Measurements from ENCODE around the gene TFEB.
A peak's percentile ranks its signal among the peaks of the same experiment; 100 is the strongest.

The TFEB gene

DNA sequence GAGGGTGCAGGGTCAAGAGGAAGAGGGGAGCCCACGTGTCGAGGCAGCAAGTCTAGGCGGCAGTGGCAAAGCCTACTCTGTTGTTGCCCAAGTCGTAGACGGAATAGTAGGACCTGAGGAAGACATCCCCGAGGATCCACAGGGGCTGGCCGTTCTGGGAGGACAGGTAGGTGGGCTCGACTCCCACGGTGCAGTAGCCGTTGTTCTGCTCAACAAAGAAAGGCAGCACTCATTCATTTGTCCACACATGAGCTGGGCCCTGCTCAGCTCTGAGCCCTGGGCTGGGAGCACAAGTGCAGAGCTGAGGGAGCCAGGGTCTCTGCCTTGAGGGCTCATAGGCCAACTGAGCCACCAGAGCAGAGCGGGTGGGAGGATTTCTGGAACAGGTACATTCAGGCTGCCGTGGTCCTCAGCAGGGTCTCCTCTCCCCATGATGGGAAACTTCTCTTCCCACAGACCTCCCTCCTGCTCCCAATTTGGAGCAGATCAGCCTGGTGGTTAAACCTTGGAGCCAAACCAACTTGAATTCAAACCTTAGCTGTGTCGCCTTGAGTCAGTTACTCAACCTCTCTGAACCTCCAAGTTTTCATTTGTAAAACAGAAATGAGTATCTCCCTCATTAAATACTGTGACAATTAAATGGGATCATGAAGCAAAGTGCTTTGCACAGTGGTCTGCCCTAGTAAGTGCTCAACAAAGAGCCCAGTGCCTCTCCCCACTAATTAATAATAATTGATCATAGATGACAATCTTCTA is 1.6 kb upstream of the TFEB start:
- DNase-seq (ENCODE audit: low spot score): no peak

DNA sequence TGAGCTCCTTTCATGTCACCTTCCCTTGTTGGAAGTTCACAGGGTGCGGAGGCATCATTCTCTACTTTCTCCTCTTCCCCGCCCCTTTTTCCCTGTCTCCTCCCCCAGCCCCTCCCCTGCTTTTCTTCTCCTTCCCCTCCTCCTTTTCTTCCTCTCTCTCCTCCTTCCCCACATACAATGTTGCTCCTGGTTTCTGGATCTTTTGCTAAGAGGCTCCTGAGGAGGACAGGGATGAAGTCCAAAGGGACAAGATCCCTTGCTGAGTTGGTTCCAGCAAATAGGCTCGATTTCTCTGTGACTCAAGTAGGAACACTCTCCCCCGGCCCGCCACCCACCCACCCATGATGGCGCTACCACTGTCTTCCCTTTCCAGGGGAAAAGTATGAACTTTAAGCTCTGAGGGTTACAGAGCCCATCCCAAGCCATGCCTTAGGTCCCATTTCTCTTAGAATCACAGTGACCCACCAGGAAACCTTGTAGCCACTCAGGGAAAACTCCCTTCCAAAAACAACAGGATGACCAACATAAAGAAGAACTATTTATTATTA is 852 bp upstream of the TFEB start:
- DNase-seq (ENCODE audit: low spot score): no peak

DNA sequence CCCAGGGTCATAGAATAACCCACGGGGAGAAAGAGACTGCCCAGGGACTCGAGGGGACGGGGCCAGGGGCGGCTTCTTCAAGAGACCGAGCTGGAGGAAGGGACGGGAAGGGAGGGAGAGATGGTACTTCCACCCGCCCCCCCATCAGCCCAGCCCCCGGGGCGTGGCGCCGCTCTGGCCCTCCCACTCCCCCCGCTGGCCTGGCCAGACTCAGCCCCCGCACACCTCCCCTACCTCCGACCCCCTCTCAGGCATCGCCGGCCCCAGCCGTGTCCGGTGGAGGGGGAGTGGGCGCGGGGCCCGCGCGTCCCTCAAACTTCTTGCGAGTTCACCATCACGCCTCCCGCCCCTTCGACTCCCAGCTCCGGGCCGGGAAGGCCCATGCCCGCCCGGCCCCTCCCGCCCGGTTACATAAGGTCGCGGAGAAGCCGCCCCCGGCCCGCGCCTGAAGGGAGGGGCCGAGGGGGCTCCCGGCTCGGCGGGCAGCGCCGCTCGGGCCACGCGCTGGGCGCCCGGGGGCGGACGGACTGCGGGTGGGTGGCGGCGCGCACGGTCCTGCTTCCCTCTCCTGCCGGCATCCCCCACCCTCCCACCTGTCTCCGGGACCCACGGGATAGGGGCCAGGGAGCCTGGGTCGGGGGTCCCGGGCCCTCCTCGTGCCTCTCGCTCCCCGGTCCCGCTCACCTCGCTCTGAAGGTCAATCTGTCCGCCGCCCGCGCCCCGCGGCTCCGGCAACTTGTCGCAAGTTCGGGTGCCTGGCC is 562 bp downstream of the TFEB start:
- peak; percentile 68 for DNase-seq (ENCODE audit: low spot score)

DNA sequence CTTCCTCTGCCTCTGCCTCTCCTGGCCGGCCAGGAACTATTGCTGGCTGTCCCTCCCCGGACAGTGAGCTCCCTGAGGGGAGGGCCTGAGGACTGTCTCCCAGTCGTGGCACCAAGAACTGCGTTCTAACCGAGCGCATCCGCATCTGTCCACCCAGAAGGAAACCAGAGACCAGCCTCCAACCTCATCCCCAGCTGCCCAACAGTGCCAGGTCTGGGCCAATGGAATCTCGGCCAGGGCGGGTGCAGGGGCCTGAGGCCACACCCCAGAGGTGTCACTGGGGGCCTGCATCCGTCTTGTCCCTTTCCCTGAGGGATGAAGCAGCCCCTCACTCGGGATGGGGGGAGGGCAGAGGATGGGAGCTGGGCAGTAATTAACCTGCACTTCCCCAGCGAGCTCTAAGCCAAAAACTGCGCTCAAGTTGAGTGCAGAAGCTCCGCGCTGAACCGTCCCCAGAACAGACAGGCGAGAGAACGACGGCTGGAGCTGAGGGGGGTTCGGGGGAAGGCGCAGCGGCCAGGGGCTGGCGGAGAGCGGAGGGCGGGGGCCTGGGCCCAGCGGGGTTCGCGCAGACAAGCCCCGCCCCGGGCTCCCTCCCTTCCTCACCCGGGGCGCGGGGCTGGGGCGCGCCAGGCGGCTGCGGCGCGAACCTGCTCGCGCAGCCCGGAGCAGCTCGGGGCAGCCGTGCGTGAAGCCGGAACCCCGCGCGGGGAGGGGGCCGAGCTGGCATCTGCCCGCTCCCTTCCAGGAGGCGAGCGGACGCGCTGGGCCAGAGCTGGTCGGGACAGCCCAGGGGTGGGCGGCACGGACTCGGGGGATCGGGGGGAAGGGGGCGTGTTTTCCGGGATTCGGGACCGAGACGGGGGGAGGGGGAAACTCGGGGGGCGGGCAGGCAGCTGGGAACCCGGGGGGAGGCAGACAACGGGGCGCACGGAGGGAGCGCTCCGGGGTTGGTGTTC is 1.4 kb downstream of the TFEB start:
- DNase-seq (ENCODE audit: low spot score): peak; percentile 86

DNA sequence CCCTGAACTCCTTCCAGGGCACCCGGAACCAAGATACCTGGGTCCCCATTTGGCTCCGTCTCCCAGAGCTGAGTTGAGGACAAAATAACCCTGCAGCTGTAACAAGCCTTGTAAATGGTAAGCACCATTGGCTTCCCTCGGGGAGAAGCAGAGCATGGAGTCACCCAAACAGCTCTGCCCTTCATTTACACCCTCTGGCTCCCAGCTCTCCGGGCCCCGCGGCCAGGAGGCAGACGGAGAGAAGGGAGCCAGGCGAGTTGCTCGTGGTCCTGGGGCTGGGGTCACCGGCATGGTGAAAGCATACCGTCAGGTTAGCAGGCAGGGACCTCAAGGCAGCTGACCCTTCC is 2.1 kb downstream of the TFEB start:
- no peak for DNase-seq (ENCODE audit: low spot score)

DNA sequence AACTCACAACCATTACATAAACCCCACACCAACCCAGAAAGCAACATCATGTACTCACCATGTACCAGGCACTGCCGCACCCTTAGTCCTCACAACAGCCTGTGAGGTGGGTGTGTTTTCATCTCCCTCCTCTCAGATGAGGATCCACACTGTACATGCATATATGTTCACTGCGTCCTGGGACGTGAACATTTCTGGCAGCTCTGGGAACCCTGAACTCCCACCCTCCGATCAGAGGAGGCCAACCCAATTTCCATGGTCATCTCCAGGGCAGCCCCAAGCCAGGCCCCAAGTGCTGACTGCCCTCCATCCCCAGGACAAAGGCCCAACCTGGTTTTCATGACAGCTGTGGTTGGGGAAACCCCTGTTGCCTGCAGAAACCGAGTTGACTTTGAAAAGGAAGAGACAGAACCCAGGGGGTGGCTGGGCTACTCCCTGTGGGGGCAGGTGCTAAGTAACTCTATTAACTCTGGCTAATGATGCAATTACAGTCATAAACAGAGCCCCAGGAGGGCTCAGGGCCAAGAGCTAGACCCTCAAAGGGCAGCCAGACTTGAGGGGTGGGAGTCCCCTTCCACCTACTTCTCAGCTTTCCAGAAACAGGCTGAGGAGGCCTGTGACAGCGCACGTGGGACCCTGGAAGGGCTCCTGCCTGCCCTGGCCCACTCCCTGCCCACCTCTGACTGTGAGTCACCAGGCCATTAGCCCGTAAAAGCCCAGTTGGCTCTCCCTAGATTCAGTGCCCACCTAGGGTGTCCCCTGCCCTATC is 2.6 kb downstream of the TFEB start:
- no peak for DNase-seq (ENCODE audit: low spot score)

DNA sequence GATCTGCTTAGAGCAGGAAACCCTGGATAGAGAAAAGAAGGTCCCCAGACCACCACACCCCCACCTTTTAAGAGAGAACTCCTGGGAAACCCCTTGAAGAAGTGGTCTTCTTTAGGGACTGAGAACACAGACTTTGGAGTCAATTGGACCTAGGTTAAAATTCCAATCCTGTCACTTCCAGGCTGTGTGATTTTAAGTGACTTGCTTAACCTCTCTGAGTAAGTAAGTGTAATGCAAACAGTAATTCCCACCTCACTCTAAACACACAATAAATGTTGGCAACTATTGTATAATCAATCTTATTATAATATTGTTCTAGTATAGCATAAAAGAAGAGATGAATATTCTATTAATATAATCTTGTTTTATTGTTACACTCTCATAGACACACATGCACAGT is 3.3 kb downstream of the TFEB start:
- DNase-seq (ENCODE audit: low spot score): no peak

DNA sequence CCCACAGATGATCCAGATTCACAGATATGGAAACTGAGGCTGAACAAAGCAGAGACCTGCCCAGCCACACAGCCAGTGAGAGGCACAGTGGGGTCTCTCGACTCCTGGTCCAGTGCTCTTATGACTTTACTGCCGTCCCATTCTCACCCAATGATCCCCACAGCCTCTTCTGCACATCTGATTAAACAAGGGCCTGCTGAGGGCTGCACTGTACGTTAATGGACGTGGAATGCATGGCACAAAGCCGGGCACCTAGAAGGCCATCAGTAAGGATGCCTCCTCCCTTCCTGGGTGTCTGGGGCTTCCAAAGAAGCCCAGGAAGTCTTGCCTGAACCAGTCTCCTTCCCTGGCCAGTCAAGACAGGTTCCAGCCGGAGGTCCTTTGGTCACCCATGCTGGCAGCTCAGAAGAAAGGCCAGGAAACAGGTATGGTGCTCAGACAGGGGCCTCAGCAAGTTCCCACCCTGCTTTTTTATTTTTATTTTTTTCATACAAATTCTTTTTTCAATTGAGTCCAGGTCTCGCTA is 3.8 kb downstream of the TFEB start:
- DNase-seq (ENCODE audit: low spot score): no peak

DNA sequence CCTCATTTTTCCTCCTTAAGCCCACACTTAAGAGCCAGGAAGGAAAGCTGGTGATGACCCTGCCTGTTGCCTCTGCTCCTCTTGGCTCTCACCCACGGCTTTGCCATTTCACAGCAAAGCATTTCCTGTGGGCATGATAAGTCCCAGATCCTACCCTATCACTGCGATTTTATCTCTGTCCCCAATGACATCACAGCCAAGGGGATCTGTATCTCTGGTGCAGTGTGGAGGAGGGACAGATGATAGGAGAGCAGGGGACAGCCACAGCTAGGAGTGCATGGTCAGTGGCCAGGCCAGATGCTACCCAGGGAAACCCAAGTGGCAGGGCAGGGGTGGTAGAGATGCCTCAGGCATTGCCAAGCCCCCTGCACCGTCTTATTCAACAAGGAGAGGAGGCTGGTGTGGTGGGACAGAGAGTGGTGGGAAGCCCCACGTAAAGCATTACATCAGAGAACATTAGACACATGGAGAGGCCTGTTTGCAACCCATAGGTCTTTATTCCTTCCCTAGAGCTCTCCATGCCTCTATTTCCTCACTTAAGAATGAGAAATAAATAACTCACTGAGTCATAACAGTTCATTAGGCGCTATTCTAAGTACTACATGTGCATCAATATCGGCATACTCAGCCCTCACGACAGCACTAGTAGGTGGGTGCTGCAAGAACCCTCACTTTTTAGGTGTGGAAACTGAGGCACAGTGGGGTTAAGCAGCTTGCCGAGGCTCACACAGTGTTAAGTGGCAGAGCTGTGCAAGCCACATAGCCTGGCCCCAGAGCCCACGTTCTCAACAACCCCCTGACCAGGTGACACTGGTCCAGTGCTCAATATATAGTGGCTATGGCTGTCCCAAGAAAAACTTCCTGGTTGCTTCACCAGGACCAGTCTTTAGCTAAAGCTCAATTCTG is 4.6 kb downstream of the TFEB start:
- no peak for DNase-seq (ENCODE audit: low spot score)

DNA sequence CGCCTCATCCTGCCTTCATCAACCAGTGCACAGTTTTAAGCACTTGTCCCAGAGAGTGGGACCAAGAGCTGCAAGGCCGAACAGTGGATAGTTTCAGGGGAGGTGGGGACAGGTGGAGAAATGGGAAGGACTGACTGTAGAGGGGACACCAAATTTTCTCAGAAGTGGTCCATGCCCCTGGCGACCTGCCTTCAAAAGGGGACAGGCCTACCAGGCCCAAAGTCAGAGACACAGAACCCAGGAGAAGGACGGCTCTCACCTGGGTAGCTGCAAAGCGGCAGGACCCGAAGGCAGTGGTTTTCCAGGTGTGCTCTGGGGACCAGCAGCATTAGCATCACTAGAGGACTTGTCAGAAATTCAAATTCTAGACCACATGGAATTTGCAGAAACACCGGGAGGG is 5.8 kb downstream of the TFEB start:
- DNase-seq (ENCODE audit: low spot score): no peak

DNA sequence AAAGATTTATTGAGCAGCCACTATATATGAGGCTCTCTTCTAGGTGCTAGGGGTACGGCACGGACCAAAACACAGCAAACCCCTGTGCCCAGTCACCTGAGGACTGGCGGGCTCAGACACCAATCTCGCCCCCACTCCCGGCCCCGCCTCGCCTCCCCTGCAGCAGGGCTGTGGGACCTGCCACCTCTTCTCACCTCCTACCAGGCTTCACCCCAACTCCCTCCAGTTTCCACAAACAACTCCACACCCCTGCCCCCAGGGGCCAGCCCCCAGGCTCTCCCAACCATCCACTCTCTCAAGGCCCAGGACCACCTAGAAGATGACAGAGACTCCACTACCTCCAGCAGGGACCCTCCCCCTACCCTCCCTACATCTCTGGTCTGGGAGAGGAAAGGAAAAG is 6.5 kb downstream of the TFEB start:
- DNase-seq (ENCODE audit: low spot score): no peak

DNA sequence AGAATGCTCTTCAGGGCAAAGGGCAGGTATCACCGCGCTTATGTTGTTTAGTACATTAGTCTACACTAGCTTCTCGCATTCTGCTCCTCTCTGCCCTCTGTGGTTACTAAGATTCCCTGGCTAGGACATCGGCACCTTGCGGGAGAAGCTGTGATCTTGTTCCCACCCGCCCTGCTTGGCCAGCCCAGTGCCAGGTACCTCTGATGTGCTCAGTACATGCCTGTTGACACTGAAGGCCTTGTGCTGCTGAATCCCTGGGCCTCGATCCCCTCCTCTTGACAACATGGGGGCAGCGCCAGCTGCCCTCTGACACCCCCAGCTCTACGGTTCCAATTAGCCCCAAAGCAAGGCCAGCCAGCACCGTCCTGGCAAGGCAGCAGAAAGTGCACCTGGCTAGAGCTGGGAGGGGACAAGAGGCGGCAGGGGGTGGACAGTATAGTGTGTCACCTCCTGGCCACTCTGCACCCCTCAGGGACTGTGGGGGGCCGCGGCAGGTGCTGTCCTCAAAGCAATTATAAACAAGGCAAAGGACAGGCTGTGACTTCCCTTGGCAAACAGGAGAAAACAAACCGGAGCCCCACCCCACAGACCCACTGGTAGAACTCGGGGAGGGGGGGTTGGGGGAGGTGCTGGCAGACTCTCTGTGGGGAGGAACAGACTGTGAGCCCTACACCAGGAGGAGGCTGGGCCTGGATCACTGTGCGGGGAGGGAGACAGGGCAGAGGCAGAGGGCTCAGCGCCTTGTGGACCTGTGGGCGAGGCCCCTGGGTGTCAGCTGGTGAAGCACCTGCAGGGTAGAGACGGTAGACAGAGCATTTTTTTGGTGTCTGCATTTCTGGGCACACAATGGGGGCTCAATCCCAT is 7.1 kb downstream of the TFEB start:
- no peak for DNase-seq (ENCODE audit: low spot score)

DNA sequence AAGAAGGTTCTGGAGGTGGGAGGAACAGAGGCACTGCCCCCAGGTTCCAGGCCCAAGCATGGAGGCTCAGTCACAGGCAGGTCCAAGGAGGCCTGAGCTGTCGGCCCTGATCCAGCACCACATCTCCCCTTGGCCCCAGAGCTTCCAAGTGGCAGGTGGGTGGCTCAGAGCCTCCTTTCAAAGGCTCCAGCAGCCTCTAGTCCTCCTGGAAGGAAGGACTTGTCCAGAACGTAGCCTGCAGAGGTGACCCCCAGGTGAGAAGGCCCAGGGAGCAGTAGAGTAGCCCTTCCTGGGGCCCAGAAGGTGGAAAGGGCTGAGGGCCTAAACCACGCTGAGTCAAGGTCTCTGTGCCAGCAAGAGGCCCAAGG is 7.7 kb downstream of the TFEB start:
- DNase-seq (ENCODE audit: low spot score): no peak

DNA sequence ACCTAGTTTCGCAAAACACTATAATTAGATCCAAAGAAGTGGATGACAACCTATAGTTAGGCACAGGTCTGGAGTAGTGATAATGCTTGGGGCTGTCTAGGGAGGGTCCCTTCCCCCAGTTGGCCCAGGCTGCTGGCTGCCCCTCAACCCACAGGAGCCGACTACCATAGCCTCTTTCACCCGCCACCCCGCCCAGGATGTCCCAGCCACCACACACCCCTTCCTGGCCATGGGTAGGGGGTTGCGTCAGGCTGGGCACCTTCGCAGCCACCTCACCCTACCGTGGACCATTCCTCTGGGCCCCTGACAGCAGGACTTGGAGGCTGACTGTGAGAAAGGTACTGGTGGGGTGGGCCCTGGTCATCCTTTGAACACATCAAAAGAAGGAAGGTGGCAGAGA is 8.5 kb downstream of the TFEB start:
- no peak for DNase-seq (ENCODE audit: low spot score)

DNA sequence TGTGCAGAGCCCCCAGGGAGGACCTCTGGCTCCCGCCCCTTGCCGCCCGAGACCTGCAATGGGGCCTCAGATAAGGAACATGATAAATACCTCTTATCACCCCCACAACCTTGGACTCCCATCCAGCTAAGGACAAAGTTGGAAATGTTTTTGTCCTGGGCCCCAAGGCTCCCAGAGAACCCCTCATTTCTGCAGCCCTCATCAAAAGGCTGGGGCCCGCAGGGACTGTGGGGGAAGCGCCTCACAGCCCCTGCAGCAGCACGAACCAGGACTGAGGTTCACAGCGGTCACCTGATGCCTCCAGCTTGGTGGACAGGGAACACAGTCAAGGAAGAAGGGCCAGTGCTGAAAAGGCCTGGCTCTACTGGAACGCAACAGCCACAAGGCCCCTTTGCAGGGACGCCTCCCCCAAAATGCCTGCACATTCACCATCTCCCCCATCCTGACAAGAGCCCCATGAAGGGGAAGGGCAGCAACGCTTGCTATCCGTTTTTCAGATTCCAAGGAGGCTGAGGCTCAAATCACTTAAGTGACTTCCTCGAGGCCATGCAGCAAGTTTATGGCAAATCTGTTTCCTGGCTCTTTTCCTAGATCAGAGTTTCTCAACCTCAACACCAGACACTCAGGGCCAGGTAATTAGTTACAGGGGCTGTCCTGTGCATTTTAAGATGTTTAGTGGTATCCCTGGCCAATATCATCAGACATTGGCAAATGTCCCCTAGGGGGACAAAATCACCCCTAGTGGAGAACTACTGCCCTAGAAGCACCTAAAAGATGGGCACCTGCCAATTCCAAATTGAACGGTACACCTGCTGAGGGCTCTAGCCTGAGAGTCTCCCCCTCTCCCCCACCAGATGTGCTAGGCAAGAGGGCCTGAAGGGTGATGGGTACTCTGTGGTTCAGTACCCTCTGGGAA is 10.6 kb downstream of the TFEB start:
- no peak for DNase-seq (ENCODE audit: low spot score)

DNA sequence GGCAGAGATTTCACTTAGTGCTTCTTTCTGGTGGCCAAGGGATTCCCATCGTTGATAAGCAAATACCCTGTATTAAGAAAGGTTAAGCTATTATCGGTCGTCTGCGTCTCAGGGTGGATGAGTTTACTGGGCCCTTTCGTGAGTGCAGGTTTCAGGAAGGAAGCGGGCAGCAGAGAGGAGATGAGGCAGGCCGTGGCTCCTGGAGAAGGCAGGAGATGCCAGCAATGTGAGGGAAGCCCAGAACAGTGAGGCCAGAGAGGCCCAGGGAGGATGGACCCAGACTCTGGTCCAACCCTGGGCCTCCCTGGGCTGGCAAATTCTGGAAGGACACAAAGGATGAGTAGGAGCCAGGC is 11.2 kb downstream of the TFEB start:
- DNase-seq (ENCODE audit: low spot score): no peak

DNA sequence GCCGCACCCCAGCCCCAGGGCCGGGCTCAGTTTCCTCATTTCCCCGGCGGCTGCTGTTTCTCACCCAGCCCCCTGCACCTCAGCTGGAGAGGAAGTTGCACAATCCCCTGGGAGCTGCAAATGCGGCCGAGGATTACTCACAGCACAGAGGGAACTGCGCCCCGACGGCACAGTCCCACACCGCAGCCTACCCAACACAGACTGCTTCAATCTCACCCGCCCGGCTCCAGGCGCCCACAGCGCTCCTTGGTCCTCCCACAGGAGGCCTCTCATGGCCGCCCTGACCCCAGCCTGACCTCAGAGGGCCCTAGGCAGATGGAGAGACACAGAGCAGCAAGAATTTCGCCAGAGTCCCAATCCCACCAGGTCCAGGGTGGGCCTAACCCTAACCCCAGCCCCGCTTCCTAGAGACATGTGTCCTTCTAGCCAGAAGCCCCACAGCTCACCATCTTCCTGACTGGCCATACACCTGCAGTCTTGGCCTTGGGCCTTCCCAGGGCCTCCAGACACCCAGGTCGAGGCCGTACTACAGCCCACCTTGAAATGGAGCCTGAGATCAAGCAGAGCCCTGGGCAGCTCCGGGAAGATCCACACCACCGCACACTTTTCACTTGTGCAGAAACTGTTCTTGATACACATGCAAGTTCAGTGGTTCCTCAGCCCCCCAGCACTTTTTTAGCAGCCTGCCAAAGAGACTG is 11.7 kb downstream of the TFEB start:
- DNase-seq (ENCODE audit: low spot score): peak; percentile 74
